Measurements from ENCODE around the gene KL. TPM values are rescaled to one million over a fixed set of nuclear protein-coding genes. Genes with fewer than 3 reads are reported as not detected.

The KL gene
- total RNA-seq, 4 donors from 2014 or later, result 1.9 to 11.9 (median 7.0) TPM

DNA sequence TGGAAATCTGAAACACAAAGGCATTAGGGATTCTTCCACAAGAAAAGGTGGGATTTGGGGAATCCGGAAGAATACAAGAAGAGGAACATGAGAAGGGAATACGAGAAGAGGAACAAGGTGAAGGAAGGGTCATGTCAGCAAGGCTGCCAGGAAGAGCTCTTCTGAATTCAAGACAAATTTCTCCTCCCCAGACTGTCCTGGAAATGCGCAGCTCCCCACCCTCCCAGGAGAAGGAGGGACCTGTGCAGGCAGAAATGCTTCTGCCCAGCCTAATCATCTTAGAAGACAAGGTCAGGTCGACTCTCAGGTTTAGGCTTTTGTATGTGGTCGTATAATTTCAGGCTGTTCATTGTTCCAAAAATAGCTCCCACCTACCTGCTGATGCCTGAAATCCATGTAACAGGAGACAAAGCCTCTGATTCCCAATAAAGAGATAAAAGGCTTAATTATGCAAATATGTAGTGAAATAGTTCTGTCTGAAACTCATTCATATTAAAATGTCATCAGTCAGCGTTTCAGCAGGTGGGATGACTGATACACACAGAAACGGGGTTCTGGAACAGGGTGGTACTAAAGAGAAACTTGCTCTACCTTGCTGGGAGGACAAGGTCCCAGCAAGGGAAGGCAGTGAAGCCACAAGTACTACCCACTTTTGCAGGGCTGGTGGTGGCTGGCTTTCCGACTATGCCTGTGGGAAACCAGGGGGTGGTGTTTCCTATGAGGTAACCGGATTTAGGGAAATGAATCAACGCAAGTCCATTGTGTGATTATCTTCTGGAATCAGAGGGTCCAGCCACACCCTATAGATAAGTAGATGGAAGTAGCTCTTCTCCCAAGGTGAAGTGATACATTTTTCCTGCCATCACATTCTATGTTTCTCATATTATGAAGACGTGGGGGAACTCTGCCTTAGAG lies 76.1 kb downstream of the KL start:
- TF ChIP-seq, protein P1, sequence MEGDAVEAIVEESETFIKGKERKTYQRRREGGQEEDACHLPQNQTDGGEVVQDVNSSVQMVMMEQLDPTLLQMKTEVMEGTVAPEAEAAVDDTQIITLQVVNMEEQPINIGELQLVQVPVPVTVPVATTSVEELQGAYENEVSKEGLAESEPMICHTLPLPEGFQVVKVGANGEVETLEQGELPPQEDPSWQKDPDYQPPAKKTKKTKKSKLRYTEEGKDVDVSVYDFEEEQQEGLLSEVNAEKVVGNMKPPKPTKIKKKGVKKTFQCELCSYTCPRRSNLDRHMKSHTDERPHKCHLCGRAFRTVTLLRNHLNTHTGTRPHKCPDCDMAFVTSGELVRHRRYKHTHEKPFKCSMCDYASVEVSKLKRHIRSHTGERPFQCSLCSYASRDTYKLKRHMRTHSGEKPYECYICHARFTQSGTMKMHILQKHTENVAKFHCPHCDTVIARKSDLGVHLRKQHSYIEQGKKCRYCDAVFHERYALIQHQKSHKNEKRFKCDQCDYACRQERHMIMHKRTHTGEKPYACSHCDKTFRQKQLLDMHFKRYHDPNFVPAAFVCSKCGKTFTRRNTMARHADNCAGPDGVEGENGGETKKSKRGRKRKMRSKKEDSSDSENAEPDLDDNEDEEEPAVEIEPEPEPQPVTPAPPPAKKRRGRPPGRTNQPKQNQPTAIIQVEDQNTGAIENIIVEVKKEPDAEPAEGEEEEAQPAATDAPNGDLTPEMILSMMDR (IDR thresholded peaks at IDR 0.05; ENCODE audit: low read depth), result no peak

DNA sequence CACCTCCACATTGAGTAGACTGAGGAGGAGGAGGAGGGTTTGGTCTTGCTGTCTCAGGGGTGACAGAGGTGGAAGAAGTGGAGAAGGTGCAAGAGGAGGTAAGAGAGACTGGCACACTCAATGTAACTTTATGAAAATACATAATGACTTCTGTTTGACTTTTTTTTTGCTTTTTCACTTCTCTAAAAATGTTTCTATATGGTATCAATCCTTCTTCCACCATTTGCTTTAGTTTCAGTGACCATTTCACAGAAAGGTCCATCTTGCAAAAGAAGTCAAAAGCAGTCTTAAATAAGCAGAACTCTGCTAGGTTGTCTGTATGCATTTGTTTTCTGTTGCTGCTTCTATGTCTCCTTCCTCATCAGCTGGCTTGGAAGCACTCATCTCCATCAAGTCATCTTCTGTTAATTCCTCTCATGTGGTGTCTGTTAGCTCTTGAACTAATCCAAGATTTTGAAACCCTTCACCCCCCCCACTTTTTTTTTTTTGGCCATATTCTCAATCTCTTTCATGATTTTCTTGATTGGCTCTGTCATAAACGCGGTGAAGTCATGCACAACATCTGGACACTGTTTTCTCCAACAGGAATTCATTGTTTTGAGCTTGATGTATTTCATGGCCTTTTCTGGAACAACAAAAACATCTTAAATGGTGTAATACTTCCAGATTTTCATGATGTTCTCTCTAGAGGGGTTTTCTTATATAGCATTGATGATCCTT lies 80.8 kb downstream of the KL start:
- TF ChIP-seq, protein P1 (IDR thresholded peaks at IDR 0.05; ENCODE audit: low read depth), result no peak

DNA sequence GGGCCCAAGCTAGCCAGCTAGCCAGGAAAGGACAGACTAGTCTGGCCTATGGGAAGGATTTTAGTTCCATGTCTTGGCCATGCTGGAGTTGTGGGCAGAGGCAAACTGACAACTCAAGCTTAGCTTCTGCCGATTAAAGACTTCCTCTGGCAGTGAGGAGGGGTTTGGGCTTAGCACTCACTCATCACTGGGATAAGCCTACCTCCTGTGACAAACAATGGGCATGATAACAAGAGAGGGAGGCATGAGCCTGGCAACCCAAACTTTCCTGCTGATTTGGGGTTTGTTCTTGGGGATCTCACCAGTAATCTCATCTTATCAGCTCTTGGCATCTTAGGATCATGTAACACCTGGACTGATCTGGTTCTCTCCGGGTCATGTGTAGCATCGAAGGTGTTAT lies 83.6 kb downstream of the KL start:
- TF ChIP-seq, protein P1 (IDR thresholded peaks at IDR 0.05; ENCODE audit: low read depth), result no peak

DNA sequence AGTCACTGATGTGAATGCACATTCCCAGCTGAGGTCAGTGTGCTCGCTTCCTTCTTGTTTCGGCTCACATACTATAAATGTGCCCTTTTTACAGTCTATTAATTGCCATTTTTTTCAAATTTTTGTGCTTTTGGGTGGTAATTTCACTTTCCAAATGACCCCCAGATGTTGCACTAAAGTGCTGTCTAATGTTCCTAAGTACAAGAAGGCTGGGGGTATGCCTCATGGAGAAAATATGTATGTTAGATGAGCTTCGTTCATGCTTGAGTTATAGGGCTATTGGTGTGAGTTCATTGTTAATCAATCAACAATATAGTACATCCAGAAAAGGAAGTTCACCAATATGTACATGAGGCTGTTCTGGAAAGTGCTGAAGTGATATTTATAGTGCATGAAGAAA lies 84.7 kb downstream of the KL start:
- TF ChIP-seq, protein P1 (IDR thresholded peaks at IDR 0.05; ENCODE audit: low read depth), result no peak

DNA sequence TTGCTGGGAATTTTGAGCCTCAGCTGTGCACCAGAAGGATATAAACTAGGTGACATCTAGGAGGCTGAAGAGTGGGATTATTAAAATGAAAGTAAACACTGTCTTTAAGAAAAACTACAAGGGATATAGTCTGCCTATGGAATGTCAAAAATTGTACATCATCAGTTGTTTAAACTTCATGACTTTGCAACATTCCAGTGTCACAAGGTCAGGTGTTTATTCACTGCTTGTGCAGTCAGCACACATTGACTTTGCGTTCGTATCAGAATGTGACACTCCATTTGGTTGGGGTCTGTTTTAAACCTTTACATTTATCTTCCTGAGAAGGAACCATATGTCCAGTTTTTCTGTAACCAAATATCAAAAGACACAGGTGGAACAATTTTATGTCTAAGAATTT lies 85.6 kb downstream of the KL start:
- TF ChIP-seq, protein P1 (IDR thresholded peaks at IDR 0.05; ENCODE audit: low read depth), result no peak

DNA sequence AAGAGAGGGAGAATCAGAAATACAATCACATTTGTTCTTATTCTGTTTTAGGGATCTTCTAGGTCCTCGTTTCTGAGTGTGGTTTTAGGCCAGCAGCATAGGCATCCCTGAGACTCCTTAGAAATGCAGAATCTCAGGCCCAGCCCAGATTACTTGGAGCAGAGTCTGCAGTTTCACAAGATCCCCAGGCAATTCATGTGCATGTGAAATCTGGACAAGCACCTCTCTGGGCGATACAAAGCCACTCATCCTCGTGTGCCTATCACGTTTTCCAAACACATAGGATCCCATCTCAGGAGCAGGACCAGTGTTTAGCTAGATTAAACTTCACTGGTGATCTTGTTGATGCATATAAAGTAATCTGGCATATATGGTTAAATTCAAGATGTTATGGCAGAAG lies 87.2 kb downstream of the KL start:
- TF ChIP-seq, protein P1 (IDR thresholded peaks at IDR 0.05; ENCODE audit: low read depth), result no peak

DNA sequence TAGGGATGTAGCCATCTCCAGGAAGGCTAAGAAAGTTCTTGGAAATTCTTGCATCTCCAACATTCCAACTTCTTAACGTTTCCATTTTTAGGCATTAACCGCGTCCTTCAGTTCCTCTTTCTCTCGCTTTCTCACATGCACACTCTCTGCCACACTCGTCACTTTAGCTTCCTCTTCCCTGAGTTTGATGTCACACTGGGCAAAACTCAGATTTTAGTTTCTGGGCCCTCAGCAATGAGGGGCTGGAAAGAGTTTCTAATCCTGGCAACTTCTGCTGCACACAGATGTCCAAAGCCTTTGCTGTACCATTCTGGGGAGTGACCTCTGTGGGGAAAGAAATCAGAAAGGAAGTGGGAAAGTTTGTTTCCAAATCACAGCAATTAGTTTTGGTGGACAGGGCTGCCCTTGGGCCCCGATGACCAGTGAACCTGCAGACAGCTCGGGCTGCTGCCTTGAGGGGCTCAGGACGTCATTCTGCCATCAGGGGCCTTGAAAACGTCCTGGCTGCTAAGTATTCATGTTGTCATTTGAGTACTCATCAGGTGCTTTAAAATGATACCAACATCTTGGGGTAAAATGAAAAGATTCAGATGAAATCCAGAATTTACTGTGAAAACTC lies 89.3 kb downstream of the KL start:
- TF ChIP-seq, protein P1 (IDR thresholded peaks at IDR 0.05; ENCODE audit: low read depth), result no peak
